Adipose tissue (tissue), 3 donors: ENCODE measurements around the gene HOXD9. TPM values are rescaled to one million over a fixed set of nuclear protein-coding genes. Genes with fewer than 3 reads are reported as not detected.

ENCODE experiments used
- H3K27ac ChIP-seq: one replicate; pipeline ENCODE4 v1.5.1; 2013; ENCODE audit warnings: low read depth, low read length
- WGBS, 3 donors: extraction: QIAGEN DNeasy Blood & Tissue Kit; methylation state at CpG; one replicate each; pipeline ENCODE4 v1.1.7; 2013; 5-methylcytosine and 5-hydroxymethylcytosine counted together
- polyA plus RNA-seq, 3 donors: library from polyadenylated mRNA; stranded (reverse); fragments of 200-250 nt; gene quantifications; one replicate each; pipeline ENCODE4 v1.2.3, GENCODE V29; 2013
- donor health status: healthy with polysubstance abuse.
- donor health status: Bipolar disorder and iron deficiency.
- donor health status: healthy.

The HOXD9 gene
- polyA plus RNA-seq, 3 donors = 0.36 to 5.3 (median 3.0) TPM

GRCh38 chr2:176145085-176145969 is 22.8 kb downstream of the HOXD9 start:
- 34 to 70% (median 70%) methylated on average over 4 of the region's 4 CpGs for WGBS, 3 donors
- no peak overlapping the region for H3K27ac ChIP-seq

- H3K27ac ChIP-seq = no peak overlapping the region
- 29 to 37% (median 36%) methylated on average over 6 of the region's 6 CpGs for WGBS, 3 donors
Observed at GRCh38 chr2:176146101-176146500, 23.6 kb downstream of the HOXD9 start.

- no peak overlapping the region for H3K27ac ChIP-seq
Observed at GRCh38 chr2:176146645-176147044, 24.1 kb downstream of the HOXD9 start.

- H3K27ac ChIP-seq = no peak overlapping the region
- 17 to 60% (median 31%) methylated on average over 31 to 32 of the region's 32 CpGs for whole genome bisulfite sequencing, 3 donors
Observed at GRCh38 chr2:176147210-176147799, 24.8 kb downstream of the HOXD9 start.

GRCh38 chr2:176147800-176148496 is 25.4 kb downstream of the HOXD9 start:
- WGBS, 3 donors = 16 to 47% (median 30%) methylated on average over 30 to 31 of the region's 31 CpGs
- no peak overlapping the region for H3K27ac ChIP-seq

- 20 to 67% (median 47%) methylated on average over 11 of the region's 11 CpGs for WGBS, 3 donors
- H3K27ac ChIP-seq = no peak overlapping the region
Observed at GRCh38 chr2:176148751-176149421, 26.4 kb downstream of the HOXD9 start.

- 19 to 56% (median 39%) methylated on average over 22 of the region's 22 CpGs for WGBS, 3 donors
- no peak overlapping the region for H3K27ac ChIP-seq
Observed at GRCh38 chr2:176149481-176149938, 27.0 kb downstream of the HOXD9 start.

GRCh38 chr2:176149939-176150583 is 27.5 kb downstream of the HOXD9 start:
- WGBS, 3 donors = 20 to 54% (median 37%) methylated on average over 24 of the region's 24 CpGs
- H3K27ac ChIP-seq = no peak overlapping the region

- WGBS, 3 donors = 22 to 58% (median 48%) methylated on average over 14 of the region's 14 CpGs
Observed at GRCh38 chr2:176150584-176151441, 28.3 kb downstream of the HOXD9 start.

GRCh38 chr2:176151442-176152287 is 29.1 kb downstream of the HOXD9 start, which contains the start of gene HOXD4:
HOXD4 (plus strand) TSS chr2:176151550; CDS start chr2:176151634, 84 bp downstream.
- H3K27ac ChIP-seq = no peak within 1 kb of the TSS
- 11 to 47% (median 24%) methylated on average over 54 to 55 of the region's 55 CpGs for WGBS, 3 donors

More at GRCh38 chr2:176150584-176151441, 28.3 kb downstream of the HOXD9 start:
- no peak overlapping the region for H3K27ac ChIP-seq

- no peak overlapping the region for H3K27ac ChIP-seq
- 10 to 46% (median 29%) methylated on average over 46 to 48 of the region's 48 CpGs for WGBS, 3 donors
Observed at GRCh38 chr2:176152350-176153181, 30.0 kb downstream of the HOXD9 start.

GRCh38 chr2:176154576-176155252 is 32.2 kb downstream of the HOXD9 start:
- 16 to 57% (median 43%) methylated on average over 11 of the region's 11 CpGs for WGBS, 3 donors
- H3K27ac ChIP-seq = no peak overlapping the region

GRCh38 chr2:176155356-176156044 is 33.0 kb downstream of the HOXD9 start:
- no peak overlapping the region for H3K27ac ChIP-seq
- 15 to 45% (median 31%) methylated on average over 6 of the region's 6 CpGs for WGBS, 3 donors

- WGBS, 3 donors = 27 to 54% (median 46%) methylated on average over 8 of the region's 8 CpGs
- no peak overlapping the region for H3K27ac ChIP-seq
Observed at GRCh38 chr2:176156301-176156806, 33.8 kb downstream of the HOXD9 start.
